GM19238 (cell line): ENCODE measurements around the gene ARHGEF5.
"Not testable (repeated sequence)": the region's sequence is repeated elsewhere in the genome, so short reads cannot be mapped to it uniquely, and the experiment has no call there.

Experiments
- DNase-seq: peaks from one replicate; pipeline ENCODE4 v3.0.0; 2011; ENCODE audit warnings: low spot score; ENCODE audit not compliant: insufficient read length

ARHGEF5 gene

GRCh38 chr7:144427539-144427938 lies 72.3 kb downstream of the ARHGEF5 start:
- DNase-seq = not testable (repeated sequence)

- DNase-seq = no peak
Measured at GRCh38 chr7:144428431-144428830, 73.2 kb downstream of the ARHGEF5 start.
